ENCODE data around the gene CCNI. TPM values are rescaled to one million over a fixed set of nuclear protein-coding genes. Genes with fewer than 3 reads are reported as not detected.

CCNI gene
- total RNA-seq, 1 donor from 2014 or later: 600 TPM

DNA sequence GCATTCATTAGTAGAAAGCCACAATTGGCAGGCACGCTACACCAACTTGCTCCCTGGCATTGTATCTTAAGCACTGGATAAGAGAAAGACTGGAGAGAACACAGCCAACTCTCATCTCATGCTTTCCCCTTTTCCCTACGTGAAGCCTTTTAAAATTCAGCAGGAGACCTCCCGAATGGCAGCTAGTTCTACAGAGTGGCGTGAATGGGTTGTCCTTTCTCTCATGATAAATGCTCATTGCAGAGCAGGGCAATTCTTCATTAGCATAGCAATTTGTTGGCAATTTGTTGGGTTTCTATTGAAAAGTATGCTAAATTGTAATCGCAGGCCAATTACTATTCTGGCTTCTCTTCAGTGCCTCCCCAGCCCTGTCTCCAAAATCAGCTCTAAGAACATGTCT lies 78.3 kb downstream of the CCNI start:
- H3K27ac Mint-ChIP-seq (ENCODE audit: unreplicated experiment): peak overlapping the region; percentile 93
- no peak for TF ChIP-seq CTCF (IDR thresholded peaks at IDR 0.05; ENCODE audit: partially characterized antibody, unreplicated experiment)

More for the DNA sequence above, 78.3 kb downstream of the CCNI start:
- peaks cover 5% of the 10 kb centered on the region for H3K36me3 Mint-ChIP-seq (ENCODE audit: unreplicated experiment)
- DNase-seq: no peak
- H3K9me3 Mint-ChIP-seq (ENCODE audit: unreplicated experiment): peaks cover 9% of the 10 kb centered on the region
- H3K4me1 Mint-ChIP-seq (ENCODE audit: low read depth, unreplicated experiment): peaks cover 51% of the 10 kb centered on the region
- peaks cover 2% of the 10 kb centered on the region for H3K27me3 Mint-ChIP-seq (ENCODE audit: unreplicated experiment)
- H3K4me3 Mint-ChIP-seq (ENCODE audit: unreplicated experiment): peak overlapping the region; percentile 50

Other genes with a start within 250 kb of the CCNI start
- 0.17 TPM for gene SOWAHB, start 177.8 kb downstream of the CCNI start, total RNA-seq (ENCODE audit: unreplicated experiment)
- 422 TPM for gene SEPTIN11, start 126.2 kb downstream of the CCNI start, total RNA-seq (ENCODE audit: unreplicated experiment)
- 115 TPM for gene CCNG2, start 81.2 kb upstream of the CCNI start, total RNA-seq (ENCODE audit: unreplicated experiment)